Loucy (cell line): ENCODE data around the gene SYT6.

Source experiments
- H2AFZ ChIP-seq: fragments of 200-600 bp; sonication (generic); 2 replicates; pipeline ENCODE4 v1.6.0; 2016; ENCODE audit warnings: antibody characterized with exemption, mild to moderate bottlenecking, low read length, moderate library complexity
- H3F3A ChIP-seq: fragments of 200-600 bp; 2 replicates; pipeline ENCODE4 v1.6.0; 2016; ENCODE audit warnings: antibody characterized with exemption, low read depth, mild to moderate bottlenecking
- H3K27me3 ChIP-seq: fragments of 200-600 bp; sonication (generic); 2 replicates; pipeline ENCODE4 v1.6.1; 2014; ENCODE audit warnings: low read length, mild to moderate bottlenecking; ENCODE audit not compliant: insufficient read depth, poor library complexity, severe bottlenecking
- H3K36me3 ChIP-seq: fragments of 200-600 bp; sonication (generic); 2 replicates; pipeline ENCODE4 v1.6.1; 2016; ENCODE audit warnings: low read length; ENCODE audit not compliant: insufficient read depth
- H3K4me1 ChIP-seq: fragments of 200-600 bp; sonication (generic); 2 replicates; pipeline ENCODE4 v1.5.1; 2014; ENCODE audit warnings: low read length, mild to moderate bottlenecking; ENCODE audit not compliant: insufficient read depth, poor library complexity, severe bottlenecking
- H3K4me2 ChIP-seq: fragments of 200-600 bp; sonication (generic); 2 replicates; pipeline ENCODE4 v1.6.0; 2014; ENCODE audit warnings: antibody characterized with exemption, low read length, low read depth, mild to moderate bottlenecking; ENCODE audit not compliant: poor library complexity, severe bottlenecking
- H3K4me3 ChIP-seq: fragments of 200-600 bp; sonication (generic); 2 replicates; pipeline ENCODE4 v1.5.1; 2014; ENCODE audit warnings: low read length, mild to moderate bottlenecking, mixed read lengths; ENCODE audit not compliant: poor library complexity, severe bottlenecking
- H3K79me2 ChIP-seq: fragments of 200-600 bp; sonication (generic); 2 replicates; pipeline ENCODE4 v1.6.1; 2014; ENCODE audit warnings: low read length; ENCODE audit not compliant: insufficient read depth
- H3K9ac ChIP-seq: fragments of 200-600 bp; sonication (generic); 2 replicates; pipeline ENCODE4 v1.6.0; 2014; ENCODE audit warnings: mild to moderate bottlenecking, low read depth, low read length, moderate library complexity; ENCODE audit not compliant: poor library complexity, severe bottlenecking
- H3K9me2 ChIP-seq: fragments of 200-600 bp; sonication (generic); replicated peaks from 2 replicates; pipeline ENCODE4 v1.6.1; 2016; ENCODE audit warnings: low read depth, low read length, mixed read lengths
- H3K9me3 ChIP-seq: fragments of 200-600 bp; sonication (generic); 2 replicates; pipeline ENCODE4 v1.6.1; 2014; ENCODE audit warnings: mild to moderate bottlenecking, antibody characterized with exemption, low read length, low read depth; ENCODE audit not compliant: insufficient read depth
- H4K20me1 ChIP-seq: fragments of 200-600 bp; sonication (generic); 2 replicates; pipeline ENCODE4 v1.6.0; 2014; ENCODE audit warnings: antibody characterized with exemption, low read length, mild to moderate bottlenecking; ENCODE audit not compliant: insufficient read depth, poor library complexity, severe bottlenecking
- EZH2phosphoT487 ChIP-seq: fragments of 200-600 bp; IDR thresholded peaks from 2 replicates; pipeline ENCODE4 v1.6.1; 2018; ENCODE audit warnings: antibody characterized with exemption, mild to moderate bottlenecking, moderate library complexity, borderline replicate concordance
- TF ChIP-seq, protein P1 (sequence below): fragments of 200-600 bp; sonication (generic); conservative IDR thresholded peaks from 2 replicates; pipeline ENCODE4 v1.5.1; 2014; ENCODE audit warnings: mild to moderate bottlenecking, antibody characterized with exemption, low read length

The SYT6 gene

DNA sequence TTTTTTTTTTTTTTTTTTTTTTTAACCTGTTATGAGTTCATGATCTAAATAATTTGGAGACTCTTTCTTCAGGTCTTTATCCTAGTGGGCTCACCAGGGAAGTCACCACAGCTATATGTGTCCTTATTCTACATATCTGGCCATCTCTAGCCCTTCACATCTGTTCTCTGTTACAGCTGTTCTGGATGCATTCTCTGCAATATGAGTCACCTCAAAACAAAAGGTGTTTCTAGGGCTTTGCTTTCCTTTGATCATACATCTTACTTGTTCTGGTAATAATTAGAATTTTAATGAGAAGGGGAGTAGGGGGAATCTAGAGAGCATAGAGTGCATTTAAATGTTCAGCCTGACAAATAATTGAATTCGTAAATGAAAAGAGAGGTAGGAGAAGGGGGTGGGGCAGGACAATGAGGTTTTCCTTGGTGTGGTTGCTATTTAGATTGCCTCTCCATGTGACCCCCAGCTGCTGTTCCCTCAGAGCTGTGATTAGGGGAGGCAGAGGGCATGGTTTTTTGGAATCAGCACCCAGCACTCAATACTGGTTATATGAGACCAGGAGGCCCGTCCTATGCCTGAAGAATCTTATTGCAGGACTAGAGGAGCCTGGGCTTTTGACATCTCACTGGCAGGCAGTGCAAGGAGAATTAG is 8.0 kb downstream of the SYT6 start:
- Histone ChIP-seq H3K4me1 (no peaks in the 10 kb centered on the region), H3K9ac (no peak overlapping the region), H3K27me3 (no peaks in the 10 kb centered on the region), H3K79me2 (no peaks in the 10 kb centered on the region), H3K4me3 (no peak overlapping the region), H3K4me2 (no peak overlapping the region), H3K9me3 (no peaks in the 10 kb centered on the region), H2AFZ (no peak overlapping the region), H4K20me1 (no peaks in the 10 kb centered on the region), H3K9me2 (no peaks in the 10 kb centered on the region), H3K36me3 (no peaks in the 10 kb centered on the region), H3F3A (no peaks in the 10 kb centered on the region)
- TF ChIP-seq, protein P1, sequence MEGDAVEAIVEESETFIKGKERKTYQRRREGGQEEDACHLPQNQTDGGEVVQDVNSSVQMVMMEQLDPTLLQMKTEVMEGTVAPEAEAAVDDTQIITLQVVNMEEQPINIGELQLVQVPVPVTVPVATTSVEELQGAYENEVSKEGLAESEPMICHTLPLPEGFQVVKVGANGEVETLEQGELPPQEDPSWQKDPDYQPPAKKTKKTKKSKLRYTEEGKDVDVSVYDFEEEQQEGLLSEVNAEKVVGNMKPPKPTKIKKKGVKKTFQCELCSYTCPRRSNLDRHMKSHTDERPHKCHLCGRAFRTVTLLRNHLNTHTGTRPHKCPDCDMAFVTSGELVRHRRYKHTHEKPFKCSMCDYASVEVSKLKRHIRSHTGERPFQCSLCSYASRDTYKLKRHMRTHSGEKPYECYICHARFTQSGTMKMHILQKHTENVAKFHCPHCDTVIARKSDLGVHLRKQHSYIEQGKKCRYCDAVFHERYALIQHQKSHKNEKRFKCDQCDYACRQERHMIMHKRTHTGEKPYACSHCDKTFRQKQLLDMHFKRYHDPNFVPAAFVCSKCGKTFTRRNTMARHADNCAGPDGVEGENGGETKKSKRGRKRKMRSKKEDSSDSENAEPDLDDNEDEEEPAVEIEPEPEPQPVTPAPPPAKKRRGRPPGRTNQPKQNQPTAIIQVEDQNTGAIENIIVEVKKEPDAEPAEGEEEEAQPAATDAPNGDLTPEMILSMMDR = no peak
- no peak for TF ChIP-seq EZH2phosphoT487

DNA sequence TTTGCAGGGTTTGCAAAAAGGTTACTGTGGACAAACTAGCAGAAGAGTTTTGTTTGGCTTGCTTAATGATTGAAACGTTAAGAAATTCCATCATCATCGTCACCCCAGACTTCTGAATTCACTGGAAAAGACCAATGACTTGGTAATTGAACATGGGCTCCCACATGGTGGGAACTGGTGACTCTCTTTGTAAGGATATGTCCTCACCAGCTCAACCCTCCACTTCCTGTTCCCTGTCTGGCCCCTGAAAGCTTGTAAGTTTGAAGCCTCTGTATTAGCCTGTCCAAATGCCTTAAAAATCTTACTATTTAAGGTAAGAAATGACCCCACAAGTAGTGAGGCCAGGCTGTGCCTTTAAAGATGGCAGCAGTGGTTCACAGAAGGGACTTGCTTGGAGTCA is 9.7 kb downstream of the SYT6 start:
- Histone ChIP-seq H4K20me1 (no peaks in the 10 kb centered on the region), H2AFZ (no peak overlapping the region), H3K4me2 (no peak overlapping the region), H3K4me1 (no peaks in the 10 kb centered on the region), H3K9me3 (no peaks in the 10 kb centered on the region), H3K9ac (no peak overlapping the region), H3K9me2 (no peaks in the 10 kb centered on the region), H3K79me2 (no peaks in the 10 kb centered on the region), H3K36me3 (no peaks in the 10 kb centered on the region), H3F3A (no peaks in the 10 kb centered on the region), H3K4me3 (no peak overlapping the region), H3K27me3 (no peaks in the 10 kb centered on the region)
- TF ChIP-seq EZH2phosphoT487 = no peak
- TF ChIP-seq, protein P1 = no peak

DNA sequence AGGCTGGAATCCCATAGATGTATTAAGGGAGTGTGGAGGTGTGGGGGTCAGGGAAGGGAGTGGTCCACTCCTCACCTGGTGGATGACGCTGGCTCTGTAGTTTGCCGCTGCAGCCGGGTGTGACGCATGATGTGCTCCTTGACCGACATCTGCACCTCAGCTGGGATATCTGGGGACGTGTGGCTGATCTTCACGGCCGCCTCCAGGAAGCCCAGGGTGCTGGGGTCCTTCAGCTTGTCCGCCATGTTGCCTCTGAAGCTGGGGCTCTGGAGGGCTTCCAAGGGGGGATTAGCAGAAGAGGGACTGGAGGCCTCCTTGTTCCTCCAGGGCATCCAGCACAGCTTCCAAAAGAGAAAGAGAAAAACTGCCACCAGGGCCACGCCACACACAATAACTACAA is 14.1 kb downstream of the SYT6 start:
- no peaks in the 10 kb centered on the region for H3K36me3 ChIP-seq

More for the DNA sequence above, 14.1 kb downstream of the SYT6 start:
- H3K9ac ChIP-seq = no peak overlapping the region
- H3K4me1 ChIP-seq = no peaks in the 10 kb centered on the region
- no peak overlapping the region for H2AFZ ChIP-seq
- no peaks in the 10 kb centered on the region for H4K20me1 ChIP-seq
- H3F3A ChIP-seq = no peaks in the 10 kb centered on the region
- H3K79me2 ChIP-seq = no peaks in the 10 kb centered on the region
- TF ChIP-seq, protein P1 = no peak
- no peak for TF ChIP-seq EZH2phosphoT487
- no peaks in the 10 kb centered on the region for H3K9me2 ChIP-seq
- no peaks in the 10 kb centered on the region for H3K9me3 ChIP-seq
- no peaks in the 10 kb centered on the region for H3K27me3 ChIP-seq
- no peak overlapping the region for H3K4me2 ChIP-seq
- H3K4me3 ChIP-seq = no peak overlapping the region
